Fibroblast of villous mesenchyme (primary cell): ENCODE measurements around the gene EPN2. TPM values are rescaled to one million over a fixed set of nuclear protein-coding genes. Genes with fewer than 3 reads are reported as not detected.

ENCODE experiments used
- DNase-seq: peaks from one replicate; pipeline ENCODE4 v3.0.0-alpha.2; 2010; ENCODE audit warnings: low read depth
- H3K4me3 ChIP-seq: 2 replicates; pipeline ENCODE4 v1.5.1; 2011; ENCODE audit warnings: low read depth, mild to moderate bottlenecking, low read length
- total RNA-seq: library from RNA; depleted of rRNA; stranded (reverse); fragments of >200 nt; gene quantifications from 2 replicates; pipeline ENCODE4 v1.2.3, GENCODE V29; 2012
- TF ChIP-seq, protein P1 (sequence below): IDR thresholded peaks from 2 replicates; pipeline ENCODE4 v1.5.1; 2012; ENCODE audit warnings: low read depth, mild to moderate bottlenecking, low read length; ENCODE audit not compliant: insufficient read depth

The EPN2 gene
- total RNA-seq, 1 donor, result 30.2 TPM

- DNase-seq, result no peak
- TF ChIP-seq, protein P1, sequence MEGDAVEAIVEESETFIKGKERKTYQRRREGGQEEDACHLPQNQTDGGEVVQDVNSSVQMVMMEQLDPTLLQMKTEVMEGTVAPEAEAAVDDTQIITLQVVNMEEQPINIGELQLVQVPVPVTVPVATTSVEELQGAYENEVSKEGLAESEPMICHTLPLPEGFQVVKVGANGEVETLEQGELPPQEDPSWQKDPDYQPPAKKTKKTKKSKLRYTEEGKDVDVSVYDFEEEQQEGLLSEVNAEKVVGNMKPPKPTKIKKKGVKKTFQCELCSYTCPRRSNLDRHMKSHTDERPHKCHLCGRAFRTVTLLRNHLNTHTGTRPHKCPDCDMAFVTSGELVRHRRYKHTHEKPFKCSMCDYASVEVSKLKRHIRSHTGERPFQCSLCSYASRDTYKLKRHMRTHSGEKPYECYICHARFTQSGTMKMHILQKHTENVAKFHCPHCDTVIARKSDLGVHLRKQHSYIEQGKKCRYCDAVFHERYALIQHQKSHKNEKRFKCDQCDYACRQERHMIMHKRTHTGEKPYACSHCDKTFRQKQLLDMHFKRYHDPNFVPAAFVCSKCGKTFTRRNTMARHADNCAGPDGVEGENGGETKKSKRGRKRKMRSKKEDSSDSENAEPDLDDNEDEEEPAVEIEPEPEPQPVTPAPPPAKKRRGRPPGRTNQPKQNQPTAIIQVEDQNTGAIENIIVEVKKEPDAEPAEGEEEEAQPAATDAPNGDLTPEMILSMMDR, result no peak
- no peak overlapping the region for H3K4me3 ChIP-seq
These were observed 15.9 kb downstream of the EPN2 start for GRCh38 chr17:19253112-19253511.

GRCh38 chr17:19254651-19255050 lies 17.5 kb downstream of the EPN2 start:
- DNase-seq, result no peak
- H3K4me3 ChIP-seq, result no peak overlapping the region
- TF ChIP-seq, protein P1, result no peak

DNA sequence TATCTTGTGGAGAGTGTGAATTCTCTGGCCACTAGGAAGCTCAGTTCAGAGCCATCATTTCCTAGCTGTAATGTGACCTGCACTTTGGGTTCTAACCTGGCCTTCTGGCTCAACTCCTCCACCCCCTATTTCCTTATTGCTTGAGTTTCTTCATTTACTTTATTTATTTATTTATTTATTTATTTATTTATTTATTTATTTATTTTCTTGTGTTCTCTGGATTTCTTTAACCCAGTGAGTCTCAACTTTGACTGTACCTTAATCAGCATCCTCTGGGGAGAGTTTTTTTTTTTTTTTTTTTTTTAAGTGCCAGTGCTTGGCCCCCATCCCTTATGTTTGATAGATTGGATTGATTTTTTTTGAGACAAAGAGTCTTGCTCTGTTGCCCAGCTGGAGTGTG lies 18.1 kb downstream of the EPN2 start:
- TF ChIP-seq, protein P1, result no peak
- H3K4me3 ChIP-seq, result no peak overlapping the region
- no peak for DNase-seq

DNA sequence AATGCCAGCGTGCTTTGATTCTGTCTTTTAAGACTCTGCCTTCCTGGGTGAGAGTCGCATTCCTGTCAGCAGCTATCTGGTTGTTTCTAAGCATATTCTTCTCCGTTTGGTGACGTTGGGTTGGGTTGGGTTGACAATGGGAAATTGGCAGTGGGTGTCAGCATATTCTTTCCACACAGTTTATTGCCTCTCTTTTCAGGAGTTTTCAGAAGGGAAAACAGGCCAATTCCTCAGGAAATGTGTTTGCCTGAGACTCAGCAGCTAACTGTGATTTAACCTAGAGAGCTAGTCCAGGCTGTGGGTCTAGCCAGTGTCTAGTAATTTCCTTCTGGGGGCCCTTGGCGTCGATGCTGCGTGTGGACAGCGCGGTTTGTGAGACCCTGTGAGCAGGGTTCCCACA lies 21.2 kb downstream of the EPN2 start:
- DNase-seq, result no peak
- TF ChIP-seq, protein P1, result no peak
- H3K4me3 ChIP-seq, result no peak overlapping the region

DNA sequence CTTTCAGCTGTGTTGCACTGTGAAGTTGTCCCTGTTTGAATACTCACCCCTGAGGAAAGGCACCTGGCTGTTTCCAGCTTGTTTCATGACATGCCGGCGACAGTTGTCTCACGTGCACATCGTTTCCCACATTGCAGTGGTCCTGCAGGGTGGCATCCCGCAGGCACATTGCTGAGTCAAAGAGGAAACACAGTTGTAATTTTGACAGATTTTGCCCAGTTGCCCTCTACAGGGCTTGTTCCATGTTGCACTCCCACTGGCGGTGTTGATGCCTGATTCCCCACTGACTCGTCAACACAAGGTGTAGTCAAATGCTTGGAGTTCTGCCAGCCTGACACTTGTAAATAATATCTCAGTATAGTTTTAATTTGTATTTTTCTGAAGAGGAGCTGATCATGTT lies 23.8 kb downstream of the EPN2 start:
- no peak overlapping the region for H3K4me3 ChIP-seq
- TF ChIP-seq, protein P1, result no peak
- DNase-seq, result no peak

GRCh38 chr17:19261426-19261825 lies 24.3 kb downstream of the EPN2 start:
- no peak for DNase-seq

More at GRCh38 chr17:19261426-19261825, 24.3 kb downstream of the EPN2 start:
- no peak overlapping the region for H3K4me3 ChIP-seq
- TF ChIP-seq, protein P1, result no peak
